Liver (tissue), 3 donors: ENCODE measurements around the gene UPK3A.

Experiments
- ATF3 ChIP-seq: IDR thresholded peaks from 2 replicates; pipeline ENCODE4 v1.6.1; 2016; ENCODE audit warnings: antibody characterized with exemption
- FOXA1 ChIP-seq: IDR thresholded peaks from 2 replicates; pipeline ENCODE4 v1.6.1; 2016; ENCODE audit warnings: antibody characterized with exemption
- GABPA ChIP-seq, 2 donors: IDR thresholded peaks in 1 of 2; conservative IDR thresholded peaks in 1 of 2; 2 replicates each; pipeline ENCODE4 v1.6.1; 2016; ENCODE audit warnings: antibody characterized with exemption in 2 of 2, mild to moderate bottlenecking in 1 of 2, moderate library complexity in 1 of 2
- JUND ChIP-seq, 2 donors: IDR thresholded peaks; 2 replicates each; pipeline ENCODE4 v1.6.1; 2016; ENCODE audit warnings: antibody characterized with exemption in 2 of 2
- MAX ChIP-seq: IDR thresholded peaks from 2 replicates; pipeline ENCODE4 v1.6.1; 2016; ENCODE audit warnings: antibody characterized with exemption
- RAD21 ChIP-seq, 2 donors: IDR thresholded peaks; 2 replicates each; pipeline ENCODE4 v1.6.1; 2016; ENCODE audit warnings: antibody characterized with exemption in 2 of 2, mild to moderate bottlenecking in 2 of 2
- RXRA ChIP-seq, 2 donors: IDR thresholded peaks; 2 replicates each; pipeline ENCODE4 v1.6.1; 2017 to 2018; ENCODE audit warnings: antibody characterized with exemption in 2 of 2, mild to moderate bottlenecking in 1 of 2
- SP1 ChIP-seq: IDR thresholded peaks from 2 replicates; pipeline ENCODE4 v1.6.1; 2018; ENCODE audit warnings: antibody characterized with exemption, mild to moderate bottlenecking
- TAF1 ChIP-seq: conservative IDR thresholded peaks from 2 replicates; pipeline ENCODE4 v1.6.1; 2016; ENCODE audit warnings: antibody characterized with exemption, mild to moderate bottlenecking
- YY1 ChIP-seq: IDR thresholded peaks from 2 replicates; pipeline ENCODE4 v1.6.1; 2016; ENCODE audit warnings: antibody characterized with exemption, mild to moderate bottlenecking
- ZBTB33 ChIP-seq: IDR thresholded peaks from 2 replicates; pipeline ENCODE4 v1.6.1; 2016; ENCODE audit warnings: antibody characterized with exemption
- TF ChIP-seq, protein P1 (sequence below): fragments of 150-350 bp; IDR thresholded peaks from 2 replicates; pipeline ENCODE4 v1.5.1; 2017; ENCODE audit warnings: improper control_type of control experiment, low read depth, low read length; ENCODE audit not compliant: missing input control
- TF ChIP-seq, protein P2 (sequence below): IDR thresholded peaks from 2 replicates; pipeline ENCODE4 v1.6.1; 2016; ENCODE audit warnings: antibody characterized with exemption, mild to moderate bottlenecking
- donor health status: healthy.
- donor health status: healthy.

DNA sequence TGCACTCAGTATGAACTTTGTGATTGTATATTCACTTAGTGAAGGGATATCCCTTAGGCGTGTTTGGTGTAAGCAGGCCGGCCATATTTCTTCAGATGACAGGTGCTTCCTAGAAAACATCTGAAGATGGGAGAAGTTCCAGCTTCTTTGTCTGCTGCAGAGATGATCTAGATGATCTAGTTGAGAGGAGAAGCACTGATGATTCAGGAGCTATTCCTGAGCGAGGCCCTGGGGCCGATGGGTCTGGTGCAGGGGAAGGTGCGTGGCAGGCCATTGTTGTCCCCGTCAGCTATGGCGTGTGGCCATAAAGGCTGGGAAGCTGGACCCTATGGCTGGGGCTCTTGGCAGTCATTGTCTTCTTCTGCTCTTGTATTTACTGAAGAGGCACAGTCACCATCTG lies 38.9 kb downstream of the UPK3A start:
- TF ChIP-seq, protein P1, sequence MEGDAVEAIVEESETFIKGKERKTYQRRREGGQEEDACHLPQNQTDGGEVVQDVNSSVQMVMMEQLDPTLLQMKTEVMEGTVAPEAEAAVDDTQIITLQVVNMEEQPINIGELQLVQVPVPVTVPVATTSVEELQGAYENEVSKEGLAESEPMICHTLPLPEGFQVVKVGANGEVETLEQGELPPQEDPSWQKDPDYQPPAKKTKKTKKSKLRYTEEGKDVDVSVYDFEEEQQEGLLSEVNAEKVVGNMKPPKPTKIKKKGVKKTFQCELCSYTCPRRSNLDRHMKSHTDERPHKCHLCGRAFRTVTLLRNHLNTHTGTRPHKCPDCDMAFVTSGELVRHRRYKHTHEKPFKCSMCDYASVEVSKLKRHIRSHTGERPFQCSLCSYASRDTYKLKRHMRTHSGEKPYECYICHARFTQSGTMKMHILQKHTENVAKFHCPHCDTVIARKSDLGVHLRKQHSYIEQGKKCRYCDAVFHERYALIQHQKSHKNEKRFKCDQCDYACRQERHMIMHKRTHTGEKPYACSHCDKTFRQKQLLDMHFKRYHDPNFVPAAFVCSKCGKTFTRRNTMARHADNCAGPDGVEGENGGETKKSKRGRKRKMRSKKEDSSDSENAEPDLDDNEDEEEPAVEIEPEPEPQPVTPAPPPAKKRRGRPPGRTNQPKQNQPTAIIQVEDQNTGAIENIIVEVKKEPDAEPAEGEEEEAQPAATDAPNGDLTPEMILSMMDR = no peak
- TF ChIP-seq TAF1 (no peak), MAX (no peak), RXRA (IDR thresholded peaks at IDR 0.05) (no peak), JUND (IDR thresholded peaks at IDR 0.05) (no peak), YY1 (no peak), SP1 (no peak), FOXA1 (no peak), ATF3 (no peak), ZBTB33 (no peak), RAD21 (IDR thresholded peaks at IDR 0.05) (no peak), GABPA (IDR thresholded peaks at IDR 0.05 in 1 of 2, conservative IDR thresholded peaks at IDR 0.05 in 1 of 2) (no peak)
- TF ChIP-seq, protein P2, sequence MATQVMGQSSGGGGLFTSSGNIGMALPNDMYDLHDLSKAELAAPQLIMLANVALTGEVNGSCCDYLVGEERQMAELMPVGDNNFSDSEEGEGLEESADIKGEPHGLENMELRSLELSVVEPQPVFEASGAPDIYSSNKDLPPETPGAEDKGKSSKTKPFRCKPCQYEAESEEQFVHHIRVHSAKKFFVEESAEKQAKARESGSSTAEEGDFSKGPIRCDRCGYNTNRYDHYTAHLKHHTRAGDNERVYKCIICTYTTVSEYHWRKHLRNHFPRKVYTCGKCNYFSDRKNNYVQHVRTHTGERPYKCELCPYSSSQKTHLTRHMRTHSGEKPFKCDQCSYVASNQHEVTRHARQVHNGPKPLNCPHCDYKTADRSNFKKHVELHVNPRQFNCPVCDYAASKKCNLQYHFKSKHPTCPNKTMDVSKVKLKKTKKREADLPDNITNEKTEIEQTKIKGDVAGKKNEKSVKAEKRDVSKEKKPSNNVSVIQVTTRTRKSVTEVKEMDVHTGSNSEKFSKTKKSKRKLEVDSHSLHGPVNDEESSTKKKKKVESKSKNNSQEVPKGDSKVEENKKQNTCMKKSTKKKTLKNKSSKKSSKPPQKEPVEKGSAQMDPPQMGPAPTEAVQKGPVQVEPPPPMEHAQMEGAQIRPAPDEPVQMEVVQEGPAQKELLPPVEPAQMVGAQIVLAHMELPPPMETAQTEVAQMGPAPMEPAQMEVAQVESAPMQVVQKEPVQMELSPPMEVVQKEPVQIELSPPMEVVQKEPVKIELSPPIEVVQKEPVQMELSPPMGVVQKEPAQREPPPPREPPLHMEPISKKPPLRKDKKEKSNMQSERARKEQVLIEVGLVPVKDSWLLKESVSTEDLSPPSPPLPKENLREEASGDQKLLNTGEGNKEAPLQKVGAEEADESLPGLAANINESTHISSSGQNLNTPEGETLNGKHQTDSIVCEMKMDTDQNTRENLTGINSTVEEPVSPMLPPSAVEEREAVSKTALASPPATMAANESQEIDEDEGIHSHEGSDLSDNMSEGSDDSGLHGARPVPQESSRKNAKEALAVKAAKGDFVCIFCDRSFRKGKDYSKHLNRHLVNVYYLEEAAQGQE = no peak
